T-helper 22 cell (primary cell): ENCODE results near the gene UBE2Q2.
A peak's percentile ranks its signal among the peaks of the same experiment; 100 is the strongest.
"Not testable (repeated sequence)": the region's sequence is repeated elsewhere in the genome, so short reads cannot be mapped to it uniquely, and the experiment has no call there.

Experiments used
- DNase-seq: peaks from one replicate; pipeline ENCODE4 v3.0.0-alpha.2; 2020; ENCODE audit warnings: low read depth

The UBE2Q2 gene

GRCh38 chr15:75866916-75867315 lies 23.7 kb downstream of the UBE2Q2 start:
- no peak for DNase-seq

- no peak for DNase-seq
Measured at GRCh38 chr15:75867449-75867848, 24.2 kb downstream of the UBE2Q2 start.

- DNase-seq: no peak
Measured at GRCh38 chr15:75868019-75868418, 24.8 kb downstream of the UBE2Q2 start.

GRCh38 chr15:75869446-75869845 lies 26.2 kb downstream of the UBE2Q2 start:
- no peak for DNase-seq

GRCh38 chr15:75871589-75871988 lies 28.3 kb downstream of the UBE2Q2 start:
- DNase-seq: not testable (repeated sequence)

GRCh38 chr15:75872403-75872990 lies 29.2 kb downstream of the UBE2Q2 start:
- DNase-seq: no peak

GRCh38 chr15:75884041-75884440 lies 40.8 kb downstream of the UBE2Q2 start:
- no peak for DNase-seq

- DNase-seq: no peak
Measured at GRCh38 chr15:75887178-75887577, 43.9 kb downstream of the UBE2Q2 start.

- no peak for DNase-seq
Measured at GRCh38 chr15:75891895-75892294, 48.6 kb downstream of the UBE2Q2 start.

- no peak for DNase-seq
Measured at GRCh38 chr15:75895731-75896130, 52.5 kb downstream of the UBE2Q2 start.

- no peak for DNase-seq
Measured at GRCh38 chr15:75900577-75900976, 57.3 kb downstream of the UBE2Q2 start.

- DNase-seq: no peak
Measured at GRCh38 chr15:75902129-75902557, 58.9 kb downstream of the UBE2Q2 start.

- DNase-seq: peak; percentile 77
Measured at GRCh38 chr15:75903331-75904239, 60.3 kb downstream of the UBE2Q2 start, which contains the start of gene FBXO22. FBXO22 (plus strand) TSS chr15:75903878; CDS start chr15:75903964, 86 bp downstream.

GRCh38 chr15:75905231-75905630 lies 62.0 kb downstream of the UBE2Q2 start:
- no peak for DNase-seq

GRCh38 chr15:75910355-75910754 lies 67.1 kb downstream of the UBE2Q2 start:
- DNase-seq: not testable (repeated sequence)

- no peak for DNase-seq
Measured at GRCh38 chr15:75916978-75917377, 73.7 kb downstream of the UBE2Q2 start.

- no peak for DNase-seq
Measured at GRCh38 chr15:75918135-75918534, 74.9 kb downstream of the UBE2Q2 start.

- DNase-seq: no peak
Measured at GRCh38 chr15:75920079-75920478, 76.8 kb downstream of the UBE2Q2 start.

- DNase-seq: no peak
Measured at GRCh38 chr15:75921732-75922703, 78.8 kb downstream of the UBE2Q2 start.

- DNase-seq: no peak
Measured at GRCh38 chr15:75923756-75924155, 80.5 kb downstream of the UBE2Q2 start.

GRCh38 chr15:75924576-75924975 lies 81.3 kb downstream of the UBE2Q2 start:
- DNase-seq: no peak

- DNase-seq: no peak
Measured at GRCh38 chr15:75925440-75925839, 82.2 kb downstream of the UBE2Q2 start.
